GM19193 (cell line): ENCODE data around the gene LRRC8A.

ENCODE experiments used
- POLR2A ChIP-seq: IDR thresholded peaks from 4 replicates; pipeline ENCODE4 v1.6.1; 2011; ENCODE audit not compliant: insufficient read depth, insufficient read length; ENCODE audit errors: extremely low read depth

LRRC8A gene

GRCh38 chr9:128912270-128912853, 30.4 kb downstream of the LRRC8A start:
- TF ChIP-seq POLR2A: no peak

- no peak for TF ChIP-seq POLR2A
These were observed 31.3 kb downstream of the LRRC8A start for GRCh38 chr9:128913048-128913900.

GRCh38 chr9:128913995-128914772, 32.3 kb downstream of the LRRC8A start:
- TF ChIP-seq POLR2A: no peak

DNA sequence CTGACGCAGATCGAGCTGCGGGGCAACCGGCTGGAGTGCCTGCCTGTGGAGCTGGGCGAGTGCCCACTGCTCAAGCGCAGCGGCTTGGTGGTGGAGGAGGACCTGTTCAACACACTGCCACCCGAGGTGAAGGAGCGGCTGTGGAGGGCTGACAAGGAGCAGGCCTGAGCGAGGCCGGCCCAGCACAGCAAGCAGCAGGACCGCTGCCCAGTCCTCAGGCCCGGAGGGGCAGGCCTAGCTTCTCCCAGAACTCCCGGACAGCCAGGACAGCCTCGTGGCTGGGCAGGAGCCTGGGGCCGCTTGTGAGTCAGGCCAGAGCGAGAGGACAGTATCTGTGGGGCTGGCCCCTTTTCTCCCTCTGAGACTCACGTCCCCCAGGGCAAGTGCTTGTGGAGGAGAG, 34.3 kb downstream of the LRRC8A start:
- no peak for TF ChIP-seq POLR2A

DNA sequence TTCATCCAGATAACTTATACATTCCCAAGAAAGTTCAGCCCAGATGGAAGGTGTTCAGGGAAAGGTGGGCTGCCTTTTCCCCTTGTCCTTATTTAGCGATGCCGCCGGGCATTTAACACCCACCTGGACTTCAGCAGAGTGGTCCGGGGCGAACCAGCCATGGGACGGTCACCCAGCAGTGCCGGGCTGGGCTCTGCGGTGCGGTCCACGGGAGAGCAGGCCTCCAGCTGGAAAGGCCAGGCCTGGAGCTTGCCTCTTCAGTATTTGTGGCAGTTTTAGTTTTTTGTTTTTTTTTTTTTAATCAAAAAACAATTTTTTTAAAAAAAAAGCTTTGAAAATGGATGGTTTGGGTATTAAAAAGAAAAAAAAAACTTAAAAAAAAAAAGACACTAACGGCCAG, 34.8 kb downstream of the LRRC8A start:
- no peak for TF ChIP-seq POLR2A

DNA sequence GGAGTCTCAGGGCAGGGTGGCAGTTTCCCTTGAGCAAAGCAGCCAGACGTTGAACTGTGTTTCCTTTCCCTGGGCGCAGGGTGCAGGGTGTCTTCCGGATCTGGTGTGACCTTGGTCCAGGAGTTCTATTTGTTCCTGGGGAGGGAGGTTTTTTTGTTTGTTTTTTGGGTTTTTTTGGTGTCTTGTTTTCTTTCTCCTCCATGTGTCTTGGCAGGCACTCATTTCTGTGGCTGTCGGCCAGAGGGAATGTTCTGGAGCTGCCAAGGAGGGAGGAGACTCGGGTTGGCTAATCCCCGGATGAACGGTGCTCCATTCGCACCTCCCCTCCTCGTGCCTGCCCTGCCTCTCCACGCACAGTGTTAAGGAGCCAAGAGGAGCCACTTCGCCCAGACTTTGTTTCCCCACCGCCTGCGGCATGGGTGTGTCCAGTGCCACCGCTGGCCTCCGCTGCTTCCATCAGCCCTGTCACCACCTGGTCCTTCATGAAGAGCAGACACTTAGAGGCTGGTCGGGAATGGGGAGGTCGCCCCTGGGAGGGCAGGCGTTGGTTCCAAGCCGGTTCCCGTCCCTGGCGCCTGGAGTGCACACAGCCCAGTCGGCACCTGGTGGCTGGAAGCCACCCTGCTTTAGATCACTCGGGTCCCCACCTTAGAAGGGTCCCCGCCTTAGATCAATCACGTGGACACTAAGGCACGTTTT, 35.4 kb downstream of the LRRC8A start:
- no peak for TF ChIP-seq POLR2A

DNA sequence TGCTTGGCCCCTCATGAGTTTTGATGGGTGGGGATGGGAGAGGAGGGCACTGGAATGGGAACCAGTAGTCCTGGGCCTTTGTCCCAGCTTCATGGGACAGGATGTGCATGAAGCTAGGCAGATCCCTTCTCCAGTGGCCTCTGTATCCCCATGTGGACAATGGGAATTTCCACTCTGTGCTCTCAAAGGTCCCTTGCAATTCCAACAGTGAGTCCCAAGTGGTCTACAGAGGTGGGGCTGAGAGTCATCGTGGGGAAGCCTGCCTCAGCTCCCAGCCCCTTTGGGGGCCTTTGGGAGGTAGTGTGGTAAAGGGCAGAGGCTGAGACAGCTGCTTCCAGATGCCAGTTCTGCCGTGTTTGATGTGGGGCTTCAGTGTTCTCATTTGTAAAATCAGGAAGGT, 37.0 kb downstream of the LRRC8A start:
- TF ChIP-seq POLR2A: no peak

DNA sequence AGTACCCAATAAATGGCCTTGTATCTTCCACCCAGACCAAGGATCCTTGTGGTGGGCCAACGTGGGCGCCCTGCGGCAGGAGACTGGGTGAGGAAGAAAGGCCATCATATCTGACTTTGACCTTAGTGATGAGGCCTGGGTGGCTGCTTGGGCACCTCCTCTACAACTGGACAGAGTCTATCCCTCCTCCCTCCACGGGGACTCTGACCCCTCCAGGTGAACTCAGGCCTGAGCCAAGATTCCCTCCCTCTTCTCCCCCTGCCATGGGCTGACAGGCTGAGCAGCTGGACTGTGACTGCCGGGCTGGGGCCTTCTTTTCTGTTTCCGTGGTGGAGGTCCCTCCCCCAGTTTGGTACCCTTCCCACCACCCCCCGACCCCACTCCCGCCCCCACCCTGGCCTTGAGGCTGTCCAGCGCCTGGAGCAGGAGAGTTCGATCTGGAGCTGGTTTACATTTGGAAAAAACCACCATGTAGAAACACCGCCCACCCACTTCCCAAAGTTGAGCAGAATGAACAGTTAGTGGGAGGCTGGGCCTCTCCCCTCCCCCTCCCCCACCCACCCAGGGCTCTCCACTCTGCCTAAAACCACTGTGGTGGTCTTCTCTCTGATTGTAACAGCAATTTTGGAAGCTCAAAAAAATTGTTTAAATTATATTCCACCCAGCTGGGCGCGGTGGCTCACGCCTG, 37.6 kb downstream of the LRRC8A start:
- TF ChIP-seq POLR2A: no peak

GRCh38 chr9:128920381-128921058, 38.6 kb downstream of the LRRC8A start, which contains the start of gene PHYHD1:
Gene PHYHD1 (plus strand): TSS chr9:128920982. CDS start chr9:128922324, 1,342 bp downstream.
- no peak for TF ChIP-seq POLR2A

- TF ChIP-seq POLR2A: no peak
These were observed 40.2 kb downstream of the LRRC8A start for GRCh38 chr9:128921881-128922763.

- no peak for TF ChIP-seq POLR2A
These were observed 41.6 kb downstream of the LRRC8A start for GRCh38 chr9:128923493-128923883.

DNA sequence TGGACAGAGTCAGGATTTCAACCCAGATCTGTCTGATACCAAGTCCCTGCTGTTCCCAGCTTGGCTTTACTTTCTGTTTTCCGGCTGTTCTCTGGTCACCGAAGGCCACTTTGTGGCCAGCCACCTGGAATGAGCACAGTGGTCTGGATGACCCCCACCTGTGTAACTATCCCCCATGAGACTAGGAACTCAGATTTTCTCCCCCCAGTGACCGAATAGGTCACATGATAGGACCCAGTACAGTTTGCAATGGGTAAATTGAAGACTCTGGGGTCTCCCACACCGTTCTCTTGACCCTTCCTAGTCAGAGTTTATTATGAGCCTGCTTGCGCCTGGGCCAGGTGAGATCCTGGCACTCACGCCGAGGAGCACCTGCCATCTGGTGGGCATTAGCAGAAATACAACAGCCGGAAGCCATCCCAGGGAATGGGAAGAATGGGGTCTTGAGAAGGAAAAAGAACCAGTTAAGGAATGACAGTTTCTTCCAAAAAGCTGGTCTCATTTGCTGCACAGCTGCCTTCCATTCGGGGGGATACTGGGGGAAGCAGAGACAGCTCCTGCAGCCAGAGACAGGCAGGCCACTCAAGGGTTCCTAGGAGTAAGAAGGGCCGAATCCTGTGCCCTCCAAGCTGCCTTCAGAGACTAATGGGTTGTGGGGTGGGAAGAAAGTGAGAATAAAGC, 45.9 kb downstream of the LRRC8A start:
- TF ChIP-seq POLR2A: no peak
